Neuronal stem cell (in vitro differentiated cells): ENCODE results near the gene ADGRL3.

Source experiments
- DNase-seq: peaks from one replicate; pipeline ENCODE4 v3.0.0-alpha.2; 2013; ENCODE audit warnings: low spot score
- H2AFZ ChIP-seq: one replicate; pipeline ENCODE4 v1.6.1; 2013; ENCODE audit warnings: mild to moderate bottlenecking, low read length, inconsistent platforms
- H2AK5ac ChIP-seq: 2 replicates; pipeline ENCODE4 v1.6.1; 2013; ENCODE audit warnings: low read depth, mild to moderate bottlenecking, inconsistent platforms, low read length, moderate library complexity, mixed read lengths
- H2BK120ac ChIP-seq: 2 replicates; pipeline ENCODE4 v1.6.1; 2013; ENCODE audit warnings: low read depth, mild to moderate bottlenecking, inconsistent platforms, low read length, moderate library complexity, mixed read lengths
- H2BK12ac ChIP-seq: one replicate; pipeline ENCODE4 v1.6.1; 2013; ENCODE audit warnings: low read length, inconsistent platforms
- H2BK15ac ChIP-seq: 2 replicates; pipeline ENCODE4 v1.6.1; 2013; ENCODE audit warnings: mild to moderate bottlenecking, low read length, inconsistent platforms, mixed read lengths
- H2BK5ac ChIP-seq: one replicate; pipeline ENCODE4 v1.6.1; 2013; ENCODE audit warnings: inconsistent platforms, mild to moderate bottlenecking, low read length, moderate library complexity
- H3K14ac ChIP-seq: one replicate; pipeline ENCODE4 v1.6.1; 2013; ENCODE audit warnings: low read length, inconsistent platforms
- H3K18ac ChIP-seq: 2 replicates; pipeline ENCODE4 v1.6.1; 2013; ENCODE audit warnings: low read length, inconsistent platforms
- H3K23ac ChIP-seq: 2 replicates; pipeline ENCODE4 v1.6.1; 2013; ENCODE audit warnings: low read depth, mild to moderate bottlenecking, mixed read lengths, low read length, inconsistent platforms; ENCODE audit not compliant: poor library complexity
- H3K27ac ChIP-seq: replicated peaks from 3 replicates; pipeline ENCODE4 v1.5.1; 2013; ENCODE audit warnings: low read length, inconsistent platforms
- H3K27me3 ChIP-seq, 3 experiments: 2 replicates each; pipeline ENCODE4 v1.6.1; 2013; ENCODE audit warnings: low read length in 3 of 3, mild to moderate bottlenecking in 2 of 3, inconsistent platforms in 1 of 3, low read depth in 1 of 3, mixed read lengths in 1 of 3, moderate library complexity in 1 of 3; ENCODE audit not compliant: control insufficient read depth in 3 of 3, insufficient read depth in 3 of 3
- H3K36me3 ChIP-seq, 2 donors: replicated peaks in 1 of 2; 2 replicates each; pipeline ENCODE4 v1.6.1; 2013; ENCODE audit warnings: low read length in 2 of 2; ENCODE audit not compliant: control insufficient read depth in 2 of 2, insufficient read depth in 2 of 2
- H3K4ac ChIP-seq: 2 replicates; pipeline ENCODE4 v1.6.1; 2013; ENCODE audit warnings: inconsistent platforms, mild to moderate bottlenecking, low read length, moderate library complexity
- H3K4me1 ChIP-seq, 2 donors: 1 replicate in 1 of 2; 2 replicates in 1 of 2; pipeline ENCODE4 v1.6.1; 2013; ENCODE audit warnings: low read length in 2 of 2, low read depth in 1 of 2; ENCODE audit not compliant: control insufficient read depth in 2 of 2, insufficient read depth in 1 of 2
- H3K4me2 ChIP-seq: one replicate; pipeline ENCODE4 v1.6.1; 2013; ENCODE audit warnings: mild to moderate bottlenecking, low read length, inconsistent platforms; ENCODE audit not compliant: insufficient read depth, poor library complexity, severe bottlenecking
- H3K4me3 ChIP-seq, 2 donors: 2 replicates each; pipeline ENCODE4 v1.5.1; 2013; ENCODE audit warnings: low read length in 2 of 2, mild to moderate bottlenecking in 2 of 2, inconsistent platforms in 1 of 2, moderate library complexity in 1 of 2
- H3K79me1 ChIP-seq: one replicate; pipeline ENCODE4 v1.6.1; 2013; ENCODE audit warnings: low read depth, mild to moderate bottlenecking, inconsistent platforms, low read length, moderate library complexity
- H3K9ac ChIP-seq: one replicate; pipeline ENCODE4 v1.6.1; 2013; ENCODE audit warnings: mild to moderate bottlenecking, low read depth, low read length, inconsistent platforms; ENCODE audit not compliant: poor library complexity
- H3K9me3 ChIP-seq, 2 donors: replicated peaks in 1 of 2; 2 replicates each; pipeline versions ENCODE3 to v1.6.1; 2013; ENCODE audit warnings: low read length in 2 of 2, mild to moderate bottlenecking in 2 of 2, inconsistent platforms in 1 of 2, low read depth in 1 of 2, mixed read lengths in 1 of 2, moderate library complexity in 1 of 2; ENCODE audit not compliant: control insufficient read depth in 2 of 2, insufficient read depth in 1 of 2
- H4K8ac ChIP-seq: one replicate; pipeline ENCODE4 v1.6.1; 2013; ENCODE audit warnings: low read depth, mild to moderate bottlenecking, inconsistent platforms, low read length, moderate library complexity
- H4K91ac ChIP-seq: one replicate; pipeline ENCODE4 v1.6.1; 2013; ENCODE audit warnings: low read length, low read depth, mild to moderate bottlenecking, inconsistent platforms; ENCODE audit not compliant: poor library complexity
- WGBS, 2 donors: extraction: QIAGEN DNeasy Blood & Tissue Kit; methylation state at CpG; one replicate each; pipeline ENCODE4 v1.1.7; 2013; ENCODE audit warnings: missing lambda C conversion rate in 2 of 2, mixed read lengths in 1 of 2; ENCODE audit not compliant: insufficient read length in 2 of 2, insufficient replicate concordance in 1 of 2; ENCODE audit errors: extremely low coverage in 2 of 2; 5-methylcytosine and 5-hydroxymethylcytosine counted together

ADGRL3 gene

GRCh38 chr4:61772126-61772525 is 572.0 kb downstream of the ADGRL3 start:
- WGBS, 2 donors = no CpG with 5 or more reads among the region's 1 CpG
- no peak overlapping the region for H3K4me3 ChIP-seq

DNA sequence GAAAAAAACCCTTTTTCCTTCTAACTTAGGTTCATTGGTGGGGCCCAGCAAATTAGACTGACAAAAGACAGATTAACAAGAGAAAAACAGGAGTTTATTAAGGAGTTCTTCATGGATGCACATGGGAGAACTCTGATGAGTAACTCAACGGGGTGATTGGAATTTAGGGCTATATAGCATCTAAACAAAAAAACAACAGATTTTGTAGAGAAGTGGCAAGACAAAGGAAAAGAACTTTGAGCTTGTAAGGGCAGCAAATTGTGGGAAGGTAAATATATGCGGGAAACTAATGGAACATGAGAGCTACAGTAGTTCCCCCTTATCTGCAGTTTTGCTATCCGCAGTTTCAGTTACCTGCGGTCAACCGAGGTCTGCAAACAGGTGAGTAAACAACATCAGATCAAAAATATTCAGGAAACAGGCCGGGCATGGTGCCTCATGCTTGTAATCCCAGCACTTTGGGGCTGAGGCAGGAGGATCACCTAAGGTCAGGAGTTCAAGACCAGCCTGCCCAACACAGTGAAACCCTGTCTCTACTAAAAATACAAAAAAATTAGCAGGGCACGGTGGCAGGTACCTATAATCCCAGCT is 573.6 kb downstream of the ADGRL3 start:
- Histone ChIP-seq H3K4ac (no peak overlapping the region), H2BK15ac (no peak overlapping the region), H3K9ac (no peak overlapping the region), H3K27me3 (no peaks in the 10 kb centered on the region), H3K4me1 (peaks cover 11 to 14% of the 10 kb centered on the region in 2 donors), H2AFZ (no peak overlapping the region), H3K9me3 (no peaks in the 10 kb centered on the region), H2BK12ac (no peak overlapping the region), H4K8ac (no peak overlapping the region), H3K4me3 (no peak overlapping the region), H3K79me1 (no peaks in the 10 kb centered on the region), H3K18ac (no peak overlapping the region), H3K4me2 (no peak overlapping the region), H3K27ac (no peak overlapping the region), H4K91ac (no peak overlapping the region), H3K23ac (no peak overlapping the region), H2BK5ac (no peak overlapping the region), H2AK5ac (no peak overlapping the region), H2BK120ac (no peak overlapping the region), H3K14ac (no peak overlapping the region), H3K36me3 (no peaks in the 10 kb centered on the region)
- no peak for DNase-seq
- no CpG with 5 or more reads among the region's 7 CpGs for WGBS, 2 donors

More at GRCh38 chr4:61772126-61772525, 572.0 kb downstream of the ADGRL3 start:
- Histone ChIP-seq H3K27ac (no peak overlapping the region), H2BK120ac (no peak overlapping the region), H2BK5ac (no peak overlapping the region), H3K4ac (no peak overlapping the region), H3K4me2 (no peak overlapping the region), H2BK12ac (no peak overlapping the region), H3K18ac (no peak overlapping the region), H4K91ac (no peak overlapping the region), H2AK5ac (no peak overlapping the region), H3K23ac (no peak overlapping the region), H2AFZ (no peak overlapping the region), H3K27me3 (no peaks in the 10 kb centered on the region), H2BK15ac (no peak overlapping the region), H3K9ac (no peak overlapping the region), H4K8ac (no peak overlapping the region), H3K14ac (no peak overlapping the region), H3K9me3 (no peaks in the 10 kb centered on the region), H3K4me1 (peaks cover 11 to 14% of the 10 kb centered on the region in 2 donors), H3K79me1 (no peaks in the 10 kb centered on the region), H3K36me3 (no peaks in the 10 kb centered on the region)
- no peak for DNase-seq

GRCh38 chr4:61782133-61782532 is 582.0 kb downstream of the ADGRL3 start:
- no peak overlapping the region for H3K27ac ChIP-seq
- WGBS, 2 donors = no CpG with 5 or more reads among the region's 1 CpG
- H3K79me1 ChIP-seq = no peaks in the 10 kb centered on the region
- no peak overlapping the region for H4K91ac ChIP-seq
- H2BK15ac ChIP-seq = no peak overlapping the region
- H3K4ac ChIP-seq = no peak overlapping the region
- H3K4me2 ChIP-seq = no peak overlapping the region
- no peaks in the 10 kb centered on the region for H3K4me1 ChIP-seq
- no peak overlapping the region for H2AFZ ChIP-seq
- H2AK5ac ChIP-seq = no peak overlapping the region
- no peak overlapping the region for H2BK120ac ChIP-seq
- H4K8ac ChIP-seq = no peak overlapping the region
- no peak overlapping the region for H2BK12ac ChIP-seq
- no peak overlapping the region for H2BK5ac ChIP-seq
- no peak overlapping the region for H3K9ac ChIP-seq
- DNase-seq = no peak
- H3K9me3 ChIP-seq = no peaks in the 10 kb centered on the region
- no peaks in the 10 kb centered on the region for H3K27me3 ChIP-seq
- no peaks in the 10 kb centered on the region for H3K36me3 ChIP-seq
- no peak overlapping the region for H3K18ac ChIP-seq
- no peak overlapping the region for H3K4me3 ChIP-seq
- no peak overlapping the region for H3K14ac ChIP-seq
- H3K23ac ChIP-seq = no peak overlapping the region

DNA sequence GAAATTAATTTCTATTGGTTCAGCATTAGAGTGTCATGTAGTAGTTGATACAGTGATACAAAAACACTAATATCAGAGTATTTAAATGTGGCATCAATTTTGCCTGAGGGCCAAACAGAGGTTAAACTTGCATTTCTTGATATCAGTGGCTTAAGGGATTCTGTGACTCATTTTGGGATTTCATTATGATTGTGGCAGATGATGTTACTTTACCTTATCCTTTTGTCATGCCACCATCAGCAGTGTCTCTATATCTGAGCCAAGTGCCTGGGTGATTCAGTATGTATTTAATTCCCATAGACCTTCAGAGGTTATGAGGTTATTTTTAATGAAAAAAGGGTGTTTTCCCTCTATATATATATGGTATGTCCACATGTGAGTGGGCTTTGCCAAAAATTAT is 582.9 kb downstream of the ADGRL3 start:
- Histone ChIP-seq H3K4me1 (no peaks in the 10 kb centered on the region), H2AFZ (no peak overlapping the region), H2BK120ac (no peak overlapping the region), H3K9me3 (no peaks in the 10 kb centered on the region), H2BK12ac (no peak overlapping the region), H3K23ac (no peak overlapping the region), H3K27me3 (no peaks in the 10 kb centered on the region), H3K27ac (no peak overlapping the region), H3K18ac (no peak overlapping the region), H3K4ac (no peak overlapping the region), H2BK5ac (no peak overlapping the region), H3K36me3 (no peaks in the 10 kb centered on the region), H3K14ac (no peak overlapping the region), H4K91ac (no peak overlapping the region), H3K9ac (no peak overlapping the region), H3K4me3 (no peak overlapping the region), H3K79me1 (no peaks in the 10 kb centered on the region), H2AK5ac (no peak overlapping the region), H3K4me2 (no peak overlapping the region), H2BK15ac (no peak overlapping the region), H4K8ac (no peak overlapping the region)
- DNase-seq = no peak
